Mucosa of gallbladder (tissue), 1 donor: Measurements from ENCODE around the gene ZDHHC14. TPM values are rescaled to one million over a fixed set of nuclear protein-coding genes. Genes with fewer than 3 reads are reported as not detected.
"Not testable (repeated sequence)": the region's sequence is repeated elsewhere in the genome, so short reads cannot be mapped to it uniquely, and the experiment has no call there.

Source experiments
- DNase-seq: peaks from one replicate; pipeline ENCODE4 v3.0.0-alpha.2; 2020; ENCODE audit warnings: low spot score
- total RNA-seq: library from RNA; stranded (reverse); gene quantifications from one replicate; pipeline ENCODE4 v1.2.1, GENCODE V29; 2021
- donor health status: DM: no; HTN: no; CAD: no.

ZDHHC14 gene
- total RNA-seq, 1 donor from 2014 or later = 17.8 TPM

GRCh38 chr6:157685596-157686280 is 304.7 kb downstream of the ZDHHC14 start:
- no peak for DNase-seq

- no peak for DNase-seq
These were observed 307.4 kb downstream of the ZDHHC14 start for GRCh38 chr6:157688275-157688959.

GRCh38 chr6:157688960-157689599 is 308.1 kb downstream of the ZDHHC14 start:
- DNase-seq = no peak

GRCh38 chr6:157689875-157690274 is 308.9 kb downstream of the ZDHHC14 start:
- no peak for DNase-seq

GRCh38 chr6:157690441-157691210 is 309.6 kb downstream of the ZDHHC14 start:
- DNase-seq = no peak

- peak; percentile 58 for DNase-seq
These were observed 310.6 kb downstream of the ZDHHC14 start for GRCh38 chr6:157691621-157692020.

- no peak for DNase-seq
These were observed 312.9 kb downstream of the ZDHHC14 start for GRCh38 chr6:157693867-157694266.

GRCh38 chr6:157695301-157696040 is 314.5 kb downstream of the ZDHHC14 start:
- no peak for DNase-seq

GRCh38 chr6:157699777-157700636 is 319.0 kb downstream of the ZDHHC14 start:
- no peak for DNase-seq

- DNase-seq = not testable (repeated sequence)
These were observed 325.4 kb downstream of the ZDHHC14 start for GRCh38 chr6:157706351-157706750.

GRCh38 chr6:157706883-157707282 is 325.9 kb downstream of the ZDHHC14 start:
- no peak for DNase-seq

GRCh38 chr6:157707576-157707975 is 326.6 kb downstream of the ZDHHC14 start:
- no peak for DNase-seq

- no peak for DNase-seq
These were observed 327.2 kb downstream of the ZDHHC14 start for GRCh38 chr6:157708239-157708638.

- DNase-seq = no peak
These were observed 327.9 kb downstream of the ZDHHC14 start for GRCh38 chr6:157708933-157709332.

GRCh38 chr6:157709555-157709954 is 328.6 kb downstream of the ZDHHC14 start:
- DNase-seq = no peak

- DNase-seq = no peak
These were observed 329.6 kb downstream of the ZDHHC14 start for GRCh38 chr6:157710604-157711003.

- no peak for DNase-seq
These were observed 330.1 kb downstream of the ZDHHC14 start for GRCh38 chr6:157711060-157711459.

GRCh38 chr6:157712585-157713295 is 331.8 kb downstream of the ZDHHC14 start:
- no peak for DNase-seq

GRCh38 chr6:157713451-157714152 is 332.6 kb downstream of the ZDHHC14 start:
- no peak for DNase-seq
